Psoas muscle (tissue), 8 donors: ENCODE data around the gene SLC39A1. TPM values are rescaled to one million over a fixed set of nuclear protein-coding genes. Genes with fewer than 3 reads are reported as not detected.

Source experiments
- ATAC-seq, 4 donors: fragments of 200-7000 bp; cut with Tn5 transposase; one replicate each; pipeline ENCODE4 v1.9.1; 2020; ENCODE audit warnings: moderate library complexity in 3 of 4, mild to moderate bottlenecking in 2 of 4
- DNase-seq, 2 donors: peaks; one replicate each; pipeline ENCODE4 v3.0.0-alpha.2; 2020
- H3K27ac ChIP-seq: fragments of 200-600 bp; one replicate; pipeline ENCODE4 v1.8.0; 2022
- H3K27me3 ChIP-seq, 3 donors: fragments of 200-600 bp in 1 of 3; one replicate each; pipeline versions ENCODE4 v1.6.1 to v1.8.0; 2013 to 2022; ENCODE audit warnings: low read length in 2 of 3, mild to moderate bottlenecking in 2 of 3, moderate library complexity in 1 of 3; ENCODE audit not compliant: insufficient read depth in 3 of 3
- H3K36me3 ChIP-seq, 2 donors: fragments of 200-600 bp in 1 of 2; one replicate each; pipeline versions ENCODE4 v1.6.1 to v1.8.0; 2013 to 2022; ENCODE audit warnings: low read depth in 1 of 2, mild to moderate bottlenecking in 1 of 2, moderate library complexity in 1 of 2; ENCODE audit not compliant: insufficient read depth in 1 of 2
- H3K4me1 ChIP-seq: fragments of 200-600 bp; one replicate; pipeline ENCODE4 v1.8.0; 2022
- H3K4me3 ChIP-seq: fragments of 200-600 bp; one replicate; pipeline ENCODE4 v1.8.0; 2022; ENCODE audit warnings: mild to moderate bottlenecking
- H3K9me3 ChIP-seq: fragments of 200-600 bp; one replicate; pipeline ENCODE4 v1.8.0; 2022
- WGBS, 3 donors: extraction: QIAGEN DNeasy Blood & Tissue Kit; methylation state at CpG; one replicate each; pipeline versions ENCODE4 v1.1.6 to v1.1.7; 2013; 5-methylcytosine and 5-hydroxymethylcytosine counted together
- intact Hi-C, 2 donors: fragments of 100-400 bp; cut with DNase I; formaldehyde crosslinking; loops; one replicate each; pipeline versions ENCODE4 v1.11.0 to v1.14.2; 2022
- polyA plus RNA-seq, 3 donors: library from polyadenylated mRNA; stranded (reverse); fragments of 200-250 nt; gene quantifications; one replicate each; pipeline ENCODE4 v1.2.3, GENCODE V29; 2013
- total RNA-seq, 4 donors: library from RNA; stranded (reverse); fragmentation: NEBNext Ultra II Directional in 2 of 4; extraction: Animal tissue kit (Norgen Biotek cat#: 25700) in 2 of 4; gene quantifications; one replicate each; pipeline versions ENCODE4 v1.2.1 to v1.2.4, GENCODE V29; 2021 to 2023
- TF ChIP-seq, protein P1 (sequence below): fragments of 200-600 bp; IDR thresholded peaks from one replicate; pipeline ENCODE4 v1.8.0; 2022; ENCODE audit warnings: antibody characterized with exemption
- donor health status: healthy with polysubstance abuse.
- donor health status: DM: no; HTN: no; CAD: no; lungs with moderate emphysema.
- donor health status: Bipolar disorder and iron deficiency.
- donor health status: healthy.
- donor health status: DM: yes; HTN: yes; CAD: no.
- donor health status: DM: no; HTN: no; CAD: no.
- donor health status: DM: no; HTN: no; CAD: no.
- donor health status: DM: yes; HTN: yes; CAD: no.

The SLC39A1 gene
- total and polyA plus RNA-seq, 7 donors, result 21.9 to 85.3 (median 46.7) TPM

DNA sequence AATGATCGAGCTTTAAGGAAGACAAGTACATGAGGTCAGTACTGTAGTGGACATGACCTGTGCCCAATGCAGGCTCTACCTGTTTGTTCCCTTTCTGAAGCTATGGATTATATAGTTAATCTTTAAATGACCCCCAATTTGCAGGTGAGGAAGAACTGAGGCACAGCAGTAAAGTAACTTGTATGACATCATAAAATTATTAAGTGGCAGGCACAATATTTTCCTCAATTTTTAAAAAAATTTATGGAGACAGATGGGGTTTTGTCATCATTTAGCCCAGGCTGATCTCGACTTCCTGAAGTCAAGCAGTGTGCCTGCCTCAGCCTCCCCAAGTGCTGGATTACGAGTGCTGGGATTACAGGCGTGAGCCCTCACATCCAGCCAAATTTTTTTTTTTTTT, 36.9 kb downstream of the SLC39A1 start:
- Histone ChIP-seq H3K4me1 (peaks cover 3% of the 10 kb centered on the region), H3K27ac (no peak overlapping the region), H3K4me3 (no peak overlapping the region), H3K9me3 (no peaks in the 10 kb centered on the region), H3K27me3 (no peaks in the 10 kb centered on the region), H3K36me3 (peaks cover 4 to 27% of the 10 kb centered on the region in 2 donors)
- DNase-seq, result no peak
- ATAC-seq, result no peak
- intact Hi-C loops, result no loop called here
- 65 to 87% (median 83%) methylated on average over 4 of the region's 4 CpGs for WGBS, 3 donors
- TF ChIP-seq, protein P1, sequence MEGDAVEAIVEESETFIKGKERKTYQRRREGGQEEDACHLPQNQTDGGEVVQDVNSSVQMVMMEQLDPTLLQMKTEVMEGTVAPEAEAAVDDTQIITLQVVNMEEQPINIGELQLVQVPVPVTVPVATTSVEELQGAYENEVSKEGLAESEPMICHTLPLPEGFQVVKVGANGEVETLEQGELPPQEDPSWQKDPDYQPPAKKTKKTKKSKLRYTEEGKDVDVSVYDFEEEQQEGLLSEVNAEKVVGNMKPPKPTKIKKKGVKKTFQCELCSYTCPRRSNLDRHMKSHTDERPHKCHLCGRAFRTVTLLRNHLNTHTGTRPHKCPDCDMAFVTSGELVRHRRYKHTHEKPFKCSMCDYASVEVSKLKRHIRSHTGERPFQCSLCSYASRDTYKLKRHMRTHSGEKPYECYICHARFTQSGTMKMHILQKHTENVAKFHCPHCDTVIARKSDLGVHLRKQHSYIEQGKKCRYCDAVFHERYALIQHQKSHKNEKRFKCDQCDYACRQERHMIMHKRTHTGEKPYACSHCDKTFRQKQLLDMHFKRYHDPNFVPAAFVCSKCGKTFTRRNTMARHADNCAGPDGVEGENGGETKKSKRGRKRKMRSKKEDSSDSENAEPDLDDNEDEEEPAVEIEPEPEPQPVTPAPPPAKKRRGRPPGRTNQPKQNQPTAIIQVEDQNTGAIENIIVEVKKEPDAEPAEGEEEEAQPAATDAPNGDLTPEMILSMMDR, result no peak

DNA sequence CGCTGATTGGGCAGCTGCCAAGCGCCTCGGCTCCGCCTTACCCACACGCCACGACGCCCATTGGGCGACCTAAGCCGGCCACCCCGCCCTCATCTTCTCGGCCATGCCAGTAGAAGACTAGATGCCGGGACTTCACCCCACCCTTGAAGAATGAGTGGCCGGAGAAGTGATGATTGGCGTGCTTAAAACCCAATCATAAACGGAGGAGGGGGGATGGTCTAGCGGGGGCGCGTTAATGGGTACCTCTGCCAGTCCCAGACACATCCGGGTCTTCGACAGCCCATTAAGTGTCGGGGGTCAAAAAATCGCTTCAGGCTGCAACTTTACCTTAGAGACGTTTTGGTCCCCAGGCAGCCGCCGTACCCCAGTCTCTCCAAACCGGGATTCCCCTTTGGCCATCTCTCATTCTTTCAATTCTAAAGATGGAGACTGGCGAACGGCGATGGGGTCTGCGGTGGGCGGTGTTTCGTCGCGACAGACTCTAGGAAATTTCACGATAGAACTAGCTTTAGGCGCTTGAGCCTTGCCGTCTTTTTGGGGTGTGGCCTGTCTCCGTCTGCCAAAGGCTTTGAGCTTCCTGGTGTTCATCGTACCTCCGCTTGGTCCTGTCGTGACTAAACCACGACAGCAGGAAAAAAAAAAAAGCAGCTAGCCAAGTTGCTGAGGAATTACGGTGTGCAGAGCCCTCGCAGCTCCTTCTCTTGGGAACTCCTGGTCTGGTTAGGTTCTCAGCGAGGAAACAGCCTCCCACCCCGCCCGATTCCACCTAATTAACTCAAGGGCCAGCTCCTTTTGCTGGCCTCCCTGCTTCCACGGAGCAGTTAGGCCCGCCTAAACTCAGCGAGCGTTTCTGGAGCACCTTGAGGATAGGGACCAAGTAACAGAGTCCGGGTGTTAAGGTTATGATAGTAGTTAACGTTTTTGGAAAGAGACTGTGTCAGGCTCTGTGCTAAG, 40.1 kb downstream of the SLC39A1 start, which contains the start of gene GATAD2B:
TSS of gene GATAD2B (minus strand) at position 1 of the 954 bp plus-strand sequence. CDS start 94,625 bp downstream, outside the sequence.
- Histone ChIP-seq H3K4me1 (peaks cover 29% of the 10 kb centered on the region), H3K27me3 (no peaks in the 10 kb centered on the region), H3K27ac (peak within 1 kb of the TSS; percentile 92), H3K4me3 (peak within 1 kb of the TSS; percentile 72), H3K9me3 (no peaks in the 10 kb centered on the region), H3K36me3 (no peaks in the 10 kb centered on the region)
- DNase-seq, result peak; percentile 99 to 100
- 0 to 1% (median 1%) methylated on average over 51 to 53 of the region's 53 CpGs for WGBS, 3 donors
- ATAC-seq, result peak; percentile 95 to 98 (median 96)
- TF ChIP-seq, protein P1, result no peak
- intact Hi-C loops, result loop anchor here (5.0 kb wide), 3 partner anchors 41 to 126 kb away; no protein-coding TSS in a partner anchor

DNA sequence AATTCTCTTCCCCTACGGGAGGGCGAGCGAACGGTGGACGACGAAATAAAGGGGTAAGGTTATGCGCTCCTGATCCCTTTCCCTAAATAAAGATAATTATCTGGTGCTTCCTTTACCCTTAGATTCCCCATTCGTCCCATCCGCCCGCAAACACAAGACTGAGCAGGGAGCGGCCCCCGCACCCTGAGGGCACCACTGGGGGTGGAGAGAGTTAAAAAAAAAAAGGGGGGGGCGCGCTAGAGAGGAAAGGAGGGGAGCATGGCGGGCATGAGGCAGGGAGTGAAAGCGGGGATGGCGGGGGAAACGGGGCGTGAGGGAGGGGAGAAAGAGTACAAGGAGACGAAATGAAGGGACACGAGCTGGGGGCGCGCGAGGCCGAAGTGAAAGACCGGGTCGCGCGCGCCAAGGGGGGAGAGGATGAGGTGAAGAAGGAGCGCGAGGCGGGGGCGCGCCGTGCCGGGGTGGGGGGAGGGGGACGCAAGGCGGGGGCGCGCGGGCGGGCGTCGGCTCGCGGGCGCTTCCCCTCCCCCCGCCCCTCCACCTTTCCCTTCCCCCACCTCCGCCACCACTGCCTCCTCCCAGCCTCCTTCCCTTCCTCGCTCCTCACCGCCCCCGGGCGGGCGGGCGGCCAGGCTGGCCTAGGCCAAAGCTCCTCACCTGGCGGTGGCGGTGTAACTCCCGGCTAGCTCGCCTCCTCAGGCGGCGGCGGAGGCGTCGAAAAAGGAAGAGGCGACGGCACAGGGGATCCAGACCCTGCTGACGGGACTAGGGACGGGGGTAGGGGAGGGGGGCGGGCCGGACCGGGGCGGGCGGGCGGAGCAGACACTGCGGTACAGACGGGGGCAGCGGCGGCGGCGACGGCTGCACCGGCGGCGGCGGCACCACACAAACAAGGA, 41.0 kb downstream of the SLC39A1 start:
- peak overlapping the region; percentile 92 for H3K27ac ChIP-seq
- peaks cover 35% of the 10 kb centered on the region for H3K4me1 ChIP-seq
- H3K27me3 ChIP-seq, result no peaks in the 10 kb centered on the region
- DNase-seq (peak; percentile 56 to 72), ATAC-seq (peak; percentile 40 to 50 (median 46))
- intact Hi-C loops, result loop anchor here (5.0 kb wide), 3 partner anchors 40 to 125 kb away; no protein-coding TSS in a partner anchor
- TF ChIP-seq, protein P1, result no peak
- 1% methylated on average over 33 to 85 of the region's 86 CpGs for WGBS, 3 donors
- H3K36me3 ChIP-seq, result no peaks in the 10 kb centered on the region
- peak overlapping the region; percentile 72 for H3K4me3 ChIP-seq
- H3K9me3 ChIP-seq, result no peaks in the 10 kb centered on the region

DNA sequence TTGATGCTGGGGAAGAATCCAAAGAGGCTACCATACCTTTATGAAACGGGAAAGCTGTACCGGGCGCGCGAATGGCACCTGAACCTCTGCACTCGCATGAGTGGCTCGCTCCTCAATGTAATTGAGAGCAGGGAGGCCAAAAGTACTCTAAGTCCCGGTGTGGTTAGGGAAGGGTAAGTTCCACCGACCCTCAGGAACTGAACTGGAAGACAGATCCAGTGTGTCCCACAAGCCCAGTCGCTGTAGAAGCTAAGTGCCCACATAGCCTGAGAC, 41.6 kb downstream of the SLC39A1 start:
- Histone ChIP-seq H3K27me3 (no peaks in the 10 kb centered on the region), H3K9me3 (no peaks in the 10 kb centered on the region), H3K27ac (peak overlapping the region; percentile 92), H3K4me1 (peaks cover 35% of the 10 kb centered on the region), H3K4me3 (peak overlapping the region; percentile 72), H3K36me3 (no peaks in the 10 kb centered on the region)
- DNase-seq (no peak), ATAC-seq (no peak)
- intact Hi-C loops, result loop anchor here (1.0 to 5.0 kb wide), 4 partner anchors 39 to 124 kb away; no protein-coding TSS in a partner anchor
- TF ChIP-seq, protein P1, result no peak
- WGBS, 3 donors, result 3 to 8% (median 7%) methylated on average over 10 of the region's 10 CpGs
